KBM-7 (cell line): ENCODE results near the gene ATP9B.

ENCODE experiments used
- DNase-seq: peaks from one replicate; pipeline ENCODE4 v3.0.0-alpha.2; 2015
- in situ Hi-C: fragments of 300-500 bp; cut with MboI; formaldehyde crosslinking; loops from 2 replicates; pipeline ENCODE4 v1.14.3; 2020; ENCODE audit warnings: low sequenced_read_pairs, low pct_unique_long_range_greater_than_20kb, mixed read lengths

Gene ATP9B

GRCh38 chr18:79334496-79335233, 265.5 kb downstream of the ATP9B start:
- DNase-seq = no peak
- in situ Hi-C loops = no loop called here

DNA sequence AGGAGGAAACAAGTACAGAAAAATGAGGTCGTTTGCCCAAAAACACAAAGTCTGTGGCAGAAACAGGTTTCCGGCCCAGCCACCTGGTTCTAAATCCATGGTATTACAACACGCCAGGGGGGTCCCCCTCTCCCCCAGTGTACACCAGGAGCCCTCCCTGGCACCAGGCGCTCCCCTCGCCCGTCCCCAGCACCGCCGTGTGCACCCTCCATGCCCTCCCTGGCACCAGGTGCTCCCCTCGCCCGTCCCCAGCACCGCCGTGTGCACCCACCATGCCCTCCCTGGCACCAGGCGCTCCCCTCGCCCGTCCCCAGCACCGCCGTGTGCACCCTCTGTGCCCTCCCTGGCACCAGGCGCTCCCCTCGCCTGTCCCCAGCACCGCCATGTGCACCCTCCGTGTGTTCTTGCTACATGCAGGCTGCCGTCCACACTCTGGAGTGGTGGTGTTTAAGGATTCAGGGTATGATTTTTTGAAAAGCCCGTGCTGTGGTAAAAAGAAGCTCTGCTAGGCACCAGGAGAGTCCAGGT, 266.7 kb downstream of the ATP9B start:
- in situ Hi-C loops = no loop called here
- DNase-seq = no peak

DNA sequence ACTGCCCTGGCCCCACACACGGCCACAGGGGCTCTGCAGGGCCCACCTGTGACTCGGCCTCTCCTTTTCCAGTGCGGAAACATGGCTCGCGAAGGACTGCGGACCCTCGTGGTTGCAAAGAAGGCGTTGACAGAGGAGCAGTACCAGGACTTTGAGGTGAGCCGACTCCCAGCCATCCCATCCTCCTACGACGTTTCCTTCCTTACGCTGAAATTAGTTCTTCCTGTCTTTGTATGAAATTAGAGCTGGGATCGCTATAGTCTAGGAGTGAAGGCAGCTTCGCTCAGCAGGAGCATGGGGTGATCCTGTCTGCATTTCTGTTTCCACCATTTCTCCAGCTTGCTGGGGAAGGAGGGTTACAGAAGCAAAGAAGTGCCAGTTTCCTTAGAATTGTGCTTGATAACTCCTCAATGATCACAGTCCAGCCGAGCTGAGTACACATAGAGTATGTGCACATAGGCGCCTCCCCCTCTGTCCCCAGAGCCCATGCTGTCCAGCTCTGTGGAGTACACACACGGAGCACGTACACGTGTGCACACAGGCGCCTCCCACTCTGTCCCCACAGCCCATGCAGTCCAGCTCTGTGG, 267.5 kb downstream of the ATP9B start:
- no peak for DNase-seq
- in situ Hi-C loops = no loop called here

DNA sequence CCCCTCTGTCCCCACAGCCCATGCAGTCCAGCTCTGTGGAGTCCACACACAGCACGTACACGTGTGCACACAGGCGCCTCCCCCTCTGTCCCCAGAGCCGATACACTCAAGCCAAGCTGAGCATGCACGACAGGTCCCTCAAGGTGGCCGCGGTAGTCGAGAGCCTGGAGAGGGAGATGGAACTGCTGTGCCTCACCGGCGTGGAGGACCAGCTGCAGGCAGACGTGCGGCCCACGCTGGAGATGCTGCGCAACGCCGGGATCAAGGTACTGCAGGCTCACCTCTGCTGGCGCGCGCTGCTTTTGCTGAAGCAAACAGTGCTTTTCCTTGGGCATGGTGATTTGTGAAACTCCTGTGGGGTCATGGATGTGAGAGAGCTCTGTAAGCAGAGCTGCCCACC, 268.0 kb downstream of the ATP9B start:
- in situ Hi-C loops = no loop called here
- no peak for DNase-seq

- no peak for DNase-seq
- in situ Hi-C loops = no loop called here
Measured at GRCh38 chr18:79337620-79338019, 268.4 kb downstream of the ATP9B start.

GRCh38 chr18:79339094-79339908, 270.1 kb downstream of the ATP9B start:
- in situ Hi-C loops = no loop called here
- DNase-seq = no peak

DNA sequence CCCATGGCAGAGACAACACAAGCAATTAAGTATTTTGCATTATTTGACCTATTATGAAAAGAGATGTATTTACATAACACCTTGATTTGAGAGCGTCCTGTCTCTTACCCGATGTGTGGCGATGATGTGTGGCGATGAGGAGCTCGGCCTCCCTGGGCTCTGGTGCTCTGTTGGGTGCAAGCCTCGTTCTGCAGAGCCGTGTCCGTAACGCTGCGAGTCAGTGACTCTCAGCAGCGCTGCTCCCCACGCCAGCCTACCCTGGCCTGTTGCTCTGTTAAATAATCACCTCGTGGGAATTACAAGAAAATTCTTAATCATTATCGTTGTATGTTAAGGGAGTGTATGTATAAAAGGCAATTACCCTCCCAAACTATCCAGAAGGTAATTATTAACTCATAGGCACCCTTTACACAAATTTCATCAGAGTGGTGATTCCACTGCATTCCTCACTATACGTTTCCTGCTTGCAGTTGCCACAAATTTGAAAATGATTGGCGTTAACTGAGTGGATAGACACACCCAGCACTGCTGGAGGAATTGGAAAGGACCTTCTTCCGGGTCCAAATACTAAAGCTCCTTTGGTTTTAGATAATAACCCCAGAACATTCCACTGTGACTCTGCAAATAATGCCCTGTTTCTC, 274.5 kb downstream of the ATP9B start:
- no peak for DNase-seq
- in situ Hi-C loops = no loop called here

DNA sequence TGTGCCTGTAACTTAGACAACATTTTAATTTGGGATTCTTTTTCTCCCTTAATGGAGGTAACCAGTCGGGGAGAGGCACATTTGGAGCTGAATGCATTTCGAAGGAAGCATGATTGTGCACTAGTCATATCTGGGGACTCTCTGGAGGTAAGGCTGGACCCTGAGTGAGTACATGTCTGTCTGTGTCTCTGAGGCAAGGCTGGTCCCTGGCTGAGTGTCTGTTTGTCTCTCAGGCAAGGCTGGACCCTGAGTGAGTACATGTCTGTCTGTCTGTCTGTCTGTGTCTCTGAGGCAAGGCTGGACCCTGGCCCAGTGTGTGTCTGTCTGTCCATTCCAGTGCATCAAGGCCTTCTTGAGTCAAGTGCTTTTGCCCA, 275.0 kb downstream of the ATP9B start:
- in situ Hi-C loops = no loop called here
- DNase-seq = no peak

DNA sequence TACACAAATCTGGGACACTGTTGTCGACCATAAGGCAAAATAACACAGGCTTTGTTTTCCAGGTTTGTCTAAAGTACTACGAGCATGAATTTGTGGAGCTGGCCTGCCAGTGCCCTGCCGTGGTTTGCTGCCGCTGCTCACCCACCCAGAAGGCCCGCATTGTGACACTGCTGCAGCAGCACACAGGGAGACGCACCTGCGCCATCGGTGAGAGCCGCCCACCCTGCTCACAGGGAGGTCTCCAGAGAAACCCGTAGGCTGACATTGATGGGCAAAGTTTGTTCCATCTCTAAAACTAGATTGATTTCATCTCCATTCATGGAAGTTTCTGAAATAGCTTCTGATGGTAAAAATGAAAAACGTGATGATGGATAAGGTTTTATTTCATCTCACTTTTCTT, 276.2 kb downstream of the ATP9B start:
- in situ Hi-C loops = no loop called here
- DNase-seq = no peak

DNA sequence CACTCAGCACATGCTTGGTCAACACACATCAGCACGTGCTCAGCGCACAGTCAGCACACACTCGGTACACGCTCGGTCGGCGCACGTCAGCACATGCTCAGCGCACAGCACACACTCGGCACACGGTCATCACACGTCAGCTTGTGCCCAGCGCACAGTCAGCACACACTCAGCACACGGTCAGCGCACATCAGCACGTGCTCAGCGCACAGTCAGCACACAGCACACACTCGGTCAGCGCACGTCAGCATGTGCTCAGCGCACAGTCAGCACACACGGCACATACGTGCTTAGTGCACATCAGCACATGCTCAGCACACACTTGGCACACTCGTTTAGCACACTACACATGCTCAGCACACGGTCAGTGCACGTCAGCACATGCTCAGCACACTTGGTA, 276.8 kb downstream of the ATP9B start:
- no peak for DNase-seq
- in situ Hi-C loops = no loop called here

DNA sequence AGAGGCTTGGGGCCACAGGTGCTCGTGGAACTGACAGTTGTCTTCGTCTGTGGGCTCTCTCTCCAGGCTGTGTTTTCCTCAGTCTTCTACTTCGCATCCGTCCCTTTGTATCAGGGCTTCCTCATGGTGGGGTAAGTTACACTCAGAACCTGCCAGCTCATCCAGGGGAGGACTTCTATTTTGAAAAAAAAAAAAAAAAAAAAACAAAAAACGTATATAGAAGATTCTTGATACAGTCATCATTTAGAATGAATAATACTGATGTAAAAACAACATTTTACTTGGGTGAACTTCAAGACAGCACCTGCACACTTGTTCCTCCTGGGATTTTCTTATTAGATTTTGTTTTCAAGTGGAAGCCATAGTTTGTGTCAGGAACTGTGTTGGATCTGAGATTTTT, 278.9 kb downstream of the ATP9B start:
- in situ Hi-C loops = no loop called here
- DNase-seq = no peak

- DNase-seq = no peak
- in situ Hi-C loops = no loop called here
Measured at GRCh38 chr18:79352432-79352831, 283.2 kb downstream of the ATP9B start.

GRCh38 chr18:79353267-79353666, 284.1 kb downstream of the ATP9B start:
- in situ Hi-C loops = no loop called here
- DNase-seq = no peak

- no peak for DNase-seq
- in situ Hi-C loops = no loop called here
Measured at GRCh38 chr18:79354350-79354749, 285.2 kb downstream of the ATP9B start.

DNA sequence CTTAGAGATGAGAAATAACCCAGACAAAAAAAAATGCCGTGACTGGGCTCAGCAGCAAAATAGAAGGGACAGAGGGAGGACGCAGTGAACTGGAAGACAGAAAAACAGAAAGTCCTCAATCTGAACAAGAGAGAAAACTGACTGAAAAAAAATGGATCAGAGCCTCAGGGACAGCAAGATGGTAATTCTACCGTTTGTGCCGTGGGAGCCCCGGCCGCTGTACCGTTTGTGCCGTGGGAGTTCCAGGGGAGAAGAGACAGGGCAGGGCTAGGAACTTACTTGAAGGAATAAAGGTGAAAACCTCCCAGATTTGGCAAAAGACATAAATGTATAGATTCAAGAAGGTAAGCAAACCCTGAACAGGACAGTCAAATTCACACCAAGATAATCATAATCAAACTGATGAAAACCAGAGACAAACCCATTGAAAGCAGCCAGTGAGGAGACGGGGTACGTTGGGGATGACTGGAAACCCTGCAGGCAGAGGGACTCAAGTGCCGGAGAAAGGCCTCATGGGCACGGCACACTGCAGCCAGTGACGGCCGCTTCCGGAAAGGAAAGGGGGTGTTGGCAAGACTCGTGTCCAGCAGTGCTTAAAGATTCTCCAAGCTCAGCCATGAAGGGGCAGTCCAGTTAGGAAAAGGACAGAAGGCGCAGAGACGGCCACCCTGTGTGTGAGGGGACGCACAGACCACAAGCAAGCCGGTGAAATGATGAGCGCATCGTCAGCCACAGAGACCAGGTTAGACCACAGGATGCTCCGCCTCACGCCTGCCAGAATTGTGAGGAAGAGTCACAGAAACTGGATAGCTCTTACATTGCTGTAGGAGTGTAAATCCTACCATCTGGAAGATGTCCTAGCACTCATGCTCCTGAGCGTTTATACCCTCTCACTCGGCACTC, 286.5 kb downstream of the ATP9B start:
- no peak for DNase-seq
- in situ Hi-C loops = no loop called here

DNA sequence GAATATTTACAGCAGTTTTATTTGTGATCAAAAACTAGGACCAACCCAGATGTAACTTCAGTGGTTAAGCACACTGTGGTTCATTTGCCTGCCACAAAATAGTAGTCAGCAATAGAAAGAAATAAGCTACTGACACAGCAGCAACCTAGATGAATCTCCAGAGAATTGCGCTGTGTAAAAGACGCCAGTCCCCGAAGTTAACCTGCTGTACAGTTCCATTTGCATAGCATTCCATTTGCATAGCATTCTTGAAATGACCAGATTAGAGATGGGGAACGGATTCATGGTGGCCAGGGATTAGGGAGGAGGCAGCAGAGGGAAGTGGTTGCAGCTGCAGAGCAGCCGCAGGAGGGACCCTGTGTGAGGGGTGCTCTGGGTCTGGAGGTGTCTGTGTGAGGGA, 287.2 kb downstream of the ATP9B start:
- in situ Hi-C loops = no loop called here
- DNase-seq = no peak

DNA sequence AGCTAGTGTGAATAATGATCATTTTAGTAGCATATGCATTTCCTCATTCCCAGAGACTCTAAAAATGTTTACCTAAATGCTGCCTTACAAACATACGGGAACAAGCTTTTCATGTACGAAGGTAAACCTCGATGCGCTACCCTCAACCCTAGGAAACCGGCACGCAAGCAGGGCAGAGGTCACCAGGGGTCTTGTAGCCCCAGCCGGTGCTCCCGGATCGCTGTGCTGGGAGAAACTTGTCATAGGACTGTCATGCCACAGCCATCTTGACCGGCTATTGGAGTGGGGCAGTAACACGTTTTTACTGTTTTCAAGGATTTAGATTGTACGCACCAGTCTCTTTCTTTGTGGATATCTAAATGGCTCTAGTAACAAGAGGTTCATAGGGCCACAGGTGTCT, 291.7 kb downstream of the ATP9B start:
- in situ Hi-C loops = no loop called here

DNA sequence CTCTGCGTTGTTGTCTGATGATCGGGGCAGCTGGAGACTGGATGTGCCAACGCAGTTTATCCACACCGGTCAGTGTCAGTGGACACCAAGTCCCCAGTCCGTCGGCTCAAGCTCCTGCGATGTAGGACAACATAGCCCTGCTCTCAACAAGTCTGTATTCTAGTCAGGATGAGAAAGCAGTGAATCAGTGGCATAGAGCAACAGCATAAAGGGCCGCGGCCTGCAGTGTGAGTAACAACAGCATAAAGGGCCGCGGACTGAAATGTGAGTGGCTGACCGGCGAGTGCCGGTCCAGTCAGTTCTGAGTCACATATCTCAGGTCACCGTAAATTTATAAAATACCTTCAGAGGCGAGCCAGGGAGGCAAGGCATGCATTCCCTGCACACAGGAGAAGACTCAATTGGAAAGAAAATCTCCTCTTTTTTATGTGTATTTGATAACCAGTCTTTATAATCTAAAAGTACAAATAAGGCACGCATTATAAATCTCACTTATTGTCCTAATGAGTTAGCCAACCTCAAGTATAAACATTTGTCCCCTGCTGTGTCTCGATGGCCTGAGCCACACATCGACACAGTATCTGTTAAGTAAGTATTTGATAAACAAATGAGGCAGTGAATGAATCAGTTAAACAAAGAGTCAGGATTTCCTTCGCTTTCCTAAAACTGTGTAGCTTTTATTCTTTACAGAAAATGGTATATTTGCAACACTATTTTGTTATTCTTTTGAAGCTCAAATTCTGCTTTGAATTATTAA, 292.8 kb downstream of the ATP9B start:
- in situ Hi-C loops = no loop called here
- DNase-seq = no peak

More for the DNA sequence above, 291.7 kb downstream of the ATP9B start:
- no peak for DNase-seq
